Measurements from ENCODE around the gene CD2BP2.
A peak's percentile ranks its signal among the peaks of the same experiment; 100 is the strongest.

The CD2BP2 gene

GRCh38 chr16:30380072-30380802, 25.1 kb upstream of the CD2BP2 start:
- Histone ChIP-seq H3K4me3 (ENCODE audit: low read depth, low read length) (no peak overlapping the region), H3K27ac (no peak overlapping the region), H3K27me3 (ENCODE audit: insufficient read depth, low read depth, severe bottlenecking) (no peaks in the 10 kb centered on the region), H3K36me3 (peaks cover 4% of the 10 kb centered on the region), H3K9me3 (ENCODE audit: severe bottlenecking) (no peaks in the 10 kb centered on the region)
- no peak for DNase-seq
- no peak for TF ChIP-seq CTCF (IDR thresholded peaks at IDR 0.05; ENCODE audit: low read depth, low read length)

GRCh38 chr16:30379158-30379783, 24.2 kb upstream of the CD2BP2 start:
- H3K27ac ChIP-seq = peak overlapping the region; percentile 98

GRCh38 chr16:30378236-30379157, 23.4 kb upstream of the CD2BP2 start:
- Histone ChIP-seq H3K4me3 (ENCODE audit: low read depth, low read length) (peak overlapping the region; percentile 57), H3K36me3 (peaks cover 4% of the 10 kb centered on the region), H3K27ac (peak overlapping the region; percentile 98), H3K9me3 (ENCODE audit: severe bottlenecking) (no peaks in the 10 kb centered on the region), H3K27me3 (ENCODE audit: insufficient read depth, low read depth, severe bottlenecking) (no peaks in the 10 kb centered on the region)
- DNase-seq = peak; percentile 98
- peak; percentile 33; the same call in 1 of the 2 replicates for TF ChIP-seq CTCF (IDR thresholded peaks at IDR 0.05; ENCODE audit: low read depth, low read length)

More at GRCh38 chr16:30379158-30379783, 24.2 kb upstream of the CD2BP2 start:
- DNase-seq = no peak
- no peaks in the 10 kb centered on the region for H3K27me3 ChIP-seq (ENCODE audit: insufficient read depth, low read depth, severe bottlenecking)
- no peaks in the 10 kb centered on the region for H3K9me3 ChIP-seq (ENCODE audit: severe bottlenecking)
- H3K36me3 ChIP-seq = peaks cover 4% of the 10 kb centered on the region
- H3K4me3 ChIP-seq (ENCODE audit: low read depth, low read length) = peak overlapping the region; percentile 57
- no peak for TF ChIP-seq CTCF (IDR thresholded peaks at IDR 0.05; ENCODE audit: low read depth, low read length)

GRCh38 chr16:30377812-30378235, 22.7 kb upstream of the CD2BP2 start:
- H3K9me3 ChIP-seq (ENCODE audit: severe bottlenecking) = no peaks in the 10 kb centered on the region
- H3K27ac ChIP-seq = peak overlapping the region; percentile 98
- peaks cover 4% of the 10 kb centered on the region for H3K36me3 ChIP-seq
- peak overlapping the region; percentile 57 for H3K4me3 ChIP-seq (ENCODE audit: low read depth, low read length)
- no peak for TF ChIP-seq CTCF (IDR thresholded peaks at IDR 0.05; ENCODE audit: low read depth, low read length)
- no peaks in the 10 kb centered on the region for H3K27me3 ChIP-seq (ENCODE audit: insufficient read depth, low read depth, severe bottlenecking)
- DNase-seq = peak; percentile 93

- peaks cover 4% of the 10 kb centered on the region for H3K36me3 ChIP-seq
- no peak for TF ChIP-seq CTCF (IDR thresholded peaks at IDR 0.05; ENCODE audit: low read depth, low read length)
- no peak for DNase-seq
Observed at GRCh38 chr16:30377050-30377811, 22.1 kb upstream of the CD2BP2 start.

More at GRCh38 chr16:30377050-30377811, 22.1 kb upstream of the CD2BP2 start:
- Histone ChIP-seq H3K27me3 (ENCODE audit: insufficient read depth, low read depth, severe bottlenecking) (no peaks in the 10 kb centered on the region), H3K4me3 (ENCODE audit: low read depth, low read length) (peak overlapping the region; percentile 57), H3K9me3 (ENCODE audit: severe bottlenecking) (no peaks in the 10 kb centered on the region), H3K27ac (peak overlapping the region; percentile 98)
